Fibroblast of lung (primary cell): ENCODE measurements around the gene TNS1. TPM values are rescaled to one million over a fixed set of nuclear protein-coding genes. Genes with fewer than 3 reads are reported as not detected.

Experiments used
- DNase-seq, 2 donors: peaks; one replicate each; pipeline versions ENCODE4 v3.0.0 to v3.0.0-alpha.2; 2010; ENCODE audit warnings: low read depth in 2 of 2
- H2AFZ ChIP-seq: 2 replicates; pipeline ENCODE4 v1.5.1; 2012; ENCODE audit warnings: low read length, control low read depth, inconsistent platforms
- H3K27ac ChIP-seq: 2 replicates; pipeline ENCODE4 v1.5.1; 2011; ENCODE audit warnings: low read length, control low read depth; ENCODE audit not compliant: insufficient read depth
- H3K27me3 ChIP-seq: 2 replicates; pipeline ENCODE4 v1.5.1; 2011; ENCODE audit warnings: mild to moderate bottlenecking, low read length; ENCODE audit not compliant: control insufficient read depth, insufficient read depth
- H3K36me3 ChIP-seq: 2 replicates; pipeline ENCODE4 v1.5.1; 2011; ENCODE audit warnings: low read length; ENCODE audit not compliant: control insufficient read depth, insufficient read depth
- H3K4me1 ChIP-seq: 2 replicates; pipeline ENCODE4 v1.5.1; 2011; ENCODE audit warnings: low read length; ENCODE audit not compliant: control insufficient read depth, insufficient read depth; ENCODE audit errors: extremely low read depth
- H3K4me2 ChIP-seq: 2 replicates; pipeline ENCODE4 v1.5.1; 2011; ENCODE audit warnings: low read length, control low read depth; ENCODE audit not compliant: insufficient read depth; ENCODE audit errors: extremely low read depth
- H3K4me3 ChIP-seq, 4 experiments: fragments of 200-600 bp in 1 of 4; sonication (generic) in 1 of 4; replicated peaks in 1 of 4; 2 replicates each; pipeline ENCODE4 v1.5.1; 2011 to 2016; ENCODE audit warnings: low read length in 4 of 4, low read depth in 3 of 4, mild to moderate bottlenecking in 3 of 4, control low read depth in 2 of 4, inconsistent platforms in 1 of 4, mixed read lengths in 1 of 4; ENCODE audit not compliant: insufficient read depth in 1 of 4; ENCODE audit errors: control extremely low read depth in 1 of 4
- H3K79me2 ChIP-seq: 2 replicates; pipeline ENCODE4 v1.5.1; 2012; ENCODE audit warnings: mild to moderate bottlenecking, low read length, inconsistent platforms; ENCODE audit not compliant: control insufficient read depth, insufficient read depth
- H3K9ac ChIP-seq: 2 replicates; pipeline ENCODE4 v1.5.1; 2011; ENCODE audit warnings: mild to moderate bottlenecking, low read length, control low read depth; ENCODE audit not compliant: insufficient read depth
- H3K9me3 ChIP-seq: 2 replicates; pipeline ENCODE4 v1.5.1; 2012; ENCODE audit warnings: low read depth, low read length; ENCODE audit not compliant: control insufficient read depth, insufficient read depth
- H4K20me1 ChIP-seq: 2 replicates; pipeline ENCODE4 v1.5.1; 2011; ENCODE audit warnings: low read length; ENCODE audit not compliant: control insufficient read depth, insufficient read depth; ENCODE audit errors: extremely low read depth
- EZH2 ChIP-seq: IDR thresholded peaks from 2 replicates; pipeline ENCODE4 v1.5.1; 2012; ENCODE audit warnings: low read length, control low read depth, mild to moderate bottlenecking; ENCODE audit errors: missing control alignments
- polyA plus RNA-seq, 2 donors: library from polyadenylated mRNA; depleted of rRNA in 1 of 2; stranded (reverse) in 1 of 2; unstranded in 1 of 2; fragments of >200 nt; gene quantifications; 2 replicates each; pipeline ENCODE4 v1.2.1, GENCODE V29; 2011 to 2012; ENCODE audit warnings: missing spikeins in 1 of 2
- total RNA-seq: library from RNA; depleted of rRNA; stranded (reverse); fragments of >200 nt; gene quantifications from 2 replicates; pipeline ENCODE4 v1.2.1, GENCODE V29; 2014
- TF ChIP-seq, protein P1 (sequence below), 2 donors: IDR thresholded peaks in 1 of 2; conservative IDR thresholded peaks in 1 of 2; 1 replicate in 1 of 2; 2 replicates in 1 of 2; pipeline ENCODE4 v1.5.1; 2011 to 2012; ENCODE audit warnings: low read length in 2 of 2, control low read depth in 1 of 2, inconsistent platforms in 1 of 2, low read depth in 1 of 2, mild to moderate bottlenecking in 1 of 2

The TNS1 gene
- total and polyA plus RNA-seq, 2 donors (not counting 1 experiment from before 2014, with no cell fraction given) = 44.4 to 47.1 TPM

DNA sequence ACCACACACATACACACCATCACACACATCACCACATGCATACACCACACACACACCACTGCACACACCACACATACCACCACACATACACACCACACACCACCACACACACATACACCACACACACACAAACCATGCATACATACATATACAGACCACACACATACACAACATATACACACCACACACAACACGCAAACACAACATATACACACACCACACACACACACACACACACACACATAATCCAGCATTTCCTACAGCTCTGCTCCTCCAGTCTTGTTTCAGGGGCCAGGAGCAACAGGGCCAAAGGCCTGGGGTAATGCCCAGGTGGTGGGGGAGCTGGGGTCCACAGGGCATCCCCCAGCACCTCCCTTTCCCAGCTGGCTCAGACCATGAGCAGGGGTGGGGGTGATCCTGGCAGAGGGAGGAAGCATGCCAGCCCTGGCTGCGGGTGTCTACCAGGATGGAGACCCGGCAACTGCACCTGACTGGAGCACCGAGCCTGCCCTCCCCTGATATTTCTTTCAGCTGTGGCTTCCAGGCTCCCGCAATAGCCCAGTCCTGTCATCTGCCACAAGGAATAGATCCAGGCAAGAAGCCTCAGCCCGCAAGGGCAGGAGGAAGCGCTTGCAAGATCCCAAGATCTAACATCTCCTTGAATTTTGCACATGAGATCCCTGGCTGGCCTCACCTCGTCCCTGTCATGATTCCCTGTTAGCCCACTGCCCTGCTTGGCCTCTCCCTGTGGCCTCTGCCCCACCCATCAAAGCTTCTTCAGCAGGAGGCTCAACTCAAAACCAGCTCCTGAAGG lies 196.9 kb downstream of the TNS1 start:
- Histone ChIP-seq H3K4me2 (no peak overlapping the region), H2AFZ (no peak overlapping the region), H4K20me1 (no peaks in the 10 kb centered on the region), H3K9me3 (no peaks in the 10 kb centered on the region), H3K36me3 (peaks cover 23% of the 10 kb centered on the region), H3K9ac (no peak overlapping the region), H3K4me1 (peaks cover 6% of the 10 kb centered on the region), H3K27ac (peak overlapping the region; percentile 30), H3K4me3 (no peak overlapping the region), H3K79me2 (no peaks in the 10 kb centered on the region), H3K27me3 (no peaks in the 10 kb centered on the region)
- no peak for TF ChIP-seq EZH2
- TF ChIP-seq, protein P1, sequence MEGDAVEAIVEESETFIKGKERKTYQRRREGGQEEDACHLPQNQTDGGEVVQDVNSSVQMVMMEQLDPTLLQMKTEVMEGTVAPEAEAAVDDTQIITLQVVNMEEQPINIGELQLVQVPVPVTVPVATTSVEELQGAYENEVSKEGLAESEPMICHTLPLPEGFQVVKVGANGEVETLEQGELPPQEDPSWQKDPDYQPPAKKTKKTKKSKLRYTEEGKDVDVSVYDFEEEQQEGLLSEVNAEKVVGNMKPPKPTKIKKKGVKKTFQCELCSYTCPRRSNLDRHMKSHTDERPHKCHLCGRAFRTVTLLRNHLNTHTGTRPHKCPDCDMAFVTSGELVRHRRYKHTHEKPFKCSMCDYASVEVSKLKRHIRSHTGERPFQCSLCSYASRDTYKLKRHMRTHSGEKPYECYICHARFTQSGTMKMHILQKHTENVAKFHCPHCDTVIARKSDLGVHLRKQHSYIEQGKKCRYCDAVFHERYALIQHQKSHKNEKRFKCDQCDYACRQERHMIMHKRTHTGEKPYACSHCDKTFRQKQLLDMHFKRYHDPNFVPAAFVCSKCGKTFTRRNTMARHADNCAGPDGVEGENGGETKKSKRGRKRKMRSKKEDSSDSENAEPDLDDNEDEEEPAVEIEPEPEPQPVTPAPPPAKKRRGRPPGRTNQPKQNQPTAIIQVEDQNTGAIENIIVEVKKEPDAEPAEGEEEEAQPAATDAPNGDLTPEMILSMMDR (conservative IDR thresholded peaks at IDR 0.05 in 1 of 2, IDR thresholded peaks at IDR 0.05 in 1 of 2; ENCODE audit: low read depth in 1 of 2, low read length in 2 of 2) = no peak
- DNase-seq = no peak

DNA sequence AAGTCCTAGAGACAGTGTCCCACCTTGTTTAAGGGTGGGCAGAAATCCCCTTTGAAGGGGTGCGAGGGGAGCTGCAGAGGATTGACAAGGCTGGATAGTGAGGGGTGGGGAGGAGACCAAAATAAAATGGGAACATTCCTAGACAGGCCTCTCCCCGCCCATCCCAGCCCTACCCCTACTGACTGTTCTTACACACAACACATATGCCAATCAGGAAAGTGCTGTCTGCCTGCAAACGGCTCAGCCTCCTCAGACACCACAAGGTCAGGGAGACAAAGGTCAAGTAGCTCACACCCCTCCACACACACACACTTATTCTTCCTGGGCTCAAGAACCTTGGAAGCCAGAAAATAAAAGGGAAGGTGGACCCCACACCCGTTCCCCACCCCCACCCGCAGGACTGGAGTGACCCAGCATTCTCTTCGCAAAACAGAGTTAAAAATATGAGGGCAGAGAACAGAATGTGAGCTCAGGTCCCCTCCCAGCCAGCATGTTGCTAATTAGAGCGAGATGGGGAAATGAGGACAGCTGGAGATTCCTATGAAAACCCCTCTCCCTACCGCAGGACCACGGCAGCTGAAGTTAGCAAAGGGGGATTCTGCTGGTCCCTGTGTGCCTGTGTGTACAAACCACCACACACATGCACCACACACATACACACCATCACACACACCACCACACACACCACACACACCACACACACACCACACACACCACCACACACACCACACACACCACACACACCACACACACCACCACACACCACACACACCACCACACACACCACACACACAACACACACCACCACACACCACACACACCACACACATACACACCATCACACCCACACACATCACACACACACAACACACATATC lies 197.8 kb downstream of the TNS1 start:
- Histone ChIP-seq H3K9me3 (no peaks in the 10 kb centered on the region), H3K27ac (peak overlapping the region; percentile 30)

More for the DNA sequence above, 197.8 kb downstream of the TNS1 start:
- Histone ChIP-seq H3K4me1 (peaks cover 6% of the 10 kb centered on the region), H3K79me2 (no peaks in the 10 kb centered on the region), H3K36me3 (peaks cover 20% of the 10 kb centered on the region), H3K4me3 (no peak overlapping the region), H3K4me2 (no peak overlapping the region), H2AFZ (no peak overlapping the region), H4K20me1 (no peaks in the 10 kb centered on the region), H3K9ac (no peak overlapping the region), H3K27me3 (no peaks in the 10 kb centered on the region)
- DNase-seq = peak; percentile 48 to 51
- TF ChIP-seq EZH2 = no peak
- TF ChIP-seq, protein P1 (conservative IDR thresholded peaks at IDR 0.05 in 1 of 2, IDR thresholded peaks at IDR 0.05 in 1 of 2; ENCODE audit: low read depth in 1 of 2, low read length in 2 of 2) = no peak
